Fibroblast of the conjunctiva (primary cell): Measurements from ENCODE around the gene FARSA.
A peak's percentile ranks its signal among the peaks of the same experiment; 100 is the strongest.
"Not testable (repeated sequence)": the region's sequence is repeated elsewhere in the genome, so short reads cannot be mapped to it uniquely, and the experiment has no call there.

Source experiments
- DNase-seq: peaks from one replicate; pipeline ENCODE4 v3.0.0-alpha.2; 2010; ENCODE audit warnings: low read depth

Gene FARSA

DNA sequence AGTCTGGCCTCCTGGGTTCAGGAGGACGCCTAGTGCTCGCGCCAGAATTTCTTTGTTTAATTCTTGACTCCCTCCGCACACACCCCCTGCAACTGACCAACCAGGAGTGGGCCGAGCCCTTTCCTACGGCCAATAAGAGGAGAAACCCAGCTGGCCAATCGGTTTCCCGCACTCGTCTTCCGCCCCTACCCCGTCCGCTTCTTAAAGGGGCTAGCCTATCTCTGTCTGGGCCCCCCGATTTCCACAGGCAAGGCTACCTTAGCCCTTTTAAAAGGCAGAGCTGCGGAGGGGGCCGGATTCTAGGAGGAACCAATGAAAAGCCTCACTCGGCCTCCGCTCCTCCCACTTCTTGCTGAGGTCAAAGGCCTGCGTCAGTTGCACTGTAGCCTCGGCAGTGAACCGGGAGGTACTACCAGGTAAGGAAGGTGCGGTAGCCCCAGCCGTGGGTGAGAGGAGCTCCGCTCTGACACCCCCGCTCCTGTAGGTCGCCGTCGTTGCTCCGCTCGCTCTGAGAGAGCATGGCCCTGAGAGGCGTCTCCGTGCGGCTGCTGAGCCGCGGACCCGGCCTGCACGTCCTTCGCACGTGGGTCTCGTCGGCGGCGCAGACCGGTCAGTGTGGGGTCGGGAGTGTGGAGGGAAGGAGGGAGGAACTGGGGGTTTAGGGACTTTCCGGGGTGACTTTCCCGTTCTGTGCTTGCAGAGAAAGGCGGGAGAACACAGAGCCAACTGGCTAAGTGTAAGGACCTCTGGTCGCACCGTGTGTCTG lies 42.5 kb downstream of the FARSA start, which contains the start of gene GCDH:
GCDH (plus strand) TSS at position 374 of the 766 bp plus-strand sequence; CDS start at position 519, 145 bp downstream.
- peak; percentile 97 for DNase-seq

DNA sequence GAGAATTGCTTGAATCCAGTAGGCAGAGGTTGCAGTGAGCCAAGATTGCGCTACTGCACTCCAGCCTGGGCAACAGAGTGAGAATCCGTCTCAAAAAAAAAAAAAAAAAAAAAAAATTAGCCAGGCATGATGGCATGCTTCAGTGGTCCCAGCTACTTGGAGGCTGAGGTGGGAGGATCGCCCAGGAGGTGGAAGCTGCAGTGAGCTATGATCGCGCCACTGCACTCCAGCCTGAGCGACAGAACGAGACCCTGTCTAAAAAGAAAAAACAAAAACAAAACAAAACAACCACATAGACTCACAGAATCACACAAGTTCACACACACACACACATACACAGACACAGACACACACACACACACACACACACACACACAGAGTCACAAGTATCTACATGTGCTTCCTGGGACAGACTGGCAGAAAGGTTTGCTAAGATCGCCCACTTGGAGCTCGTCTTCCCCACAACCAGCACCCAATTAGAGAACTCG lies 43.2 kb downstream of the FARSA start:
- DNase-seq, result not testable (repeated sequence)

DNA sequence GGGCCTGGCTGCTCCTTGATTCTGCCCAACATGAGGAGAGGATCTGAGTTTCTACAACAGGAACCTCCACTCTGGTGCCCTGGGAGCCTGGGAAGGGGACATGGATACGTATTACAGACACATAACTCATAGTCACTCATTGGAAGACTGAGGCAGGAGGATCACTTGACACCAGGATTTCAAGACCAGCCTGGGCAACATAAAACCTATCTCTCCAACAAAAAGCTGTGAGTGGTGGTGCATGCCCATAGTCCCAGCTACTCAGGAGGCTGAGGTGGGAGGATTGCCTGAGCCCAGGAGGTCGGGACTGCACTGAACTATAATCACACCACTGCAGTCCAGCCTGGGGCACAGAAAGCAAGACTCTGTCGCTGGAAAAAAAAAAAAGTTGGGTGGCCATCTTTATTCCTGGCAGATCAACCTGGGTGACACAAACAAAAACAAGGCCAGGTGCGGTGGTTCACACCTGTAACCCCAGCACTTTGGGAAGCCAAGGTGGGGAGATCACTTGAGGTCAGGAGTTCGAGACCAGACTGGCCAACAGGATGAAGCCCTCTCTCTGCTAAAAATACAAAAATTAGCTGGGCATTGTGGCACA lies 45.4 kb downstream of the FARSA start:
- no peak for DNase-seq

DNA sequence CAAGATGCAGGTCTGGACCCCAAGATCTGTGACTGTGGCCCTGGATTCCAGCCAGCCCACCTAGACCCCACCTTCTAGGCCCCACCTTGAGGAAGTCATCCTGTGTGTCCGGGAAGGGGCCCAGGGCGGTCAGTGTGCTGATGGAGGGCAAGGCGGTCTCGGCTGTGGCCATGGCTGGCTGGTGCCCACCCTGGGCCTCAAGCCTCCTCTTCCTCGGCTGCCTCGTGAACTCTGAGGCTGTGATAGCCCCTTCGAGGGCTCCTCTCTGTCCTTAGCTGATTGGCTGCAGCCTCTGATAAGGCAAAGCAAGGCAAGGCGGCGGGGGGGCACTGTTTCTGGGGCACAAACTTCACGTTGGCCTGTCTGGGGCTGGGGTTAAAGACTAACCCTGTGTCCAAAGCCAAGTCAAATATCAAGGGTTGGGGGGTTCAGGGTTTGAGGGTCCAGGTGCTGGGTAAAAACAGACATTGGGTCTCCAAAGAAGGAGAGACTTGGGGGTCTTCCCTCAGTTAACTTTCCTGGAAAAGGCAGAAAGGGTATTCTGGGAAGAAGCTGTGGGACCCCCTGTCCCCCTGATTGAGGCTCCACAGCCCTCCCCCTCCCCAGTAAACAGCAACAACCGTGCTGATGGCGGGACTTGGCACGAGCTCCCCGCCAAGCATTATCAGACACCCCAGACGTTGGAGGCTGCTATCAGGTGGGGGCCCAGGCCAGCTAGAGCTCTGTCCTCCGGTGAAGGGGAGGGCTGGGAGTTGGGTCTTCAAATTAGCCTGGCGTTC lies 46.4 kb downstream of the FARSA start, which contains the start of gene KLF1:
KLF1 (minus strand) TSS at position 233 of the 779 bp plus-strand sequence; CDS start at position 172, 61 bp downstream.
- no peak for DNase-seq

DNA sequence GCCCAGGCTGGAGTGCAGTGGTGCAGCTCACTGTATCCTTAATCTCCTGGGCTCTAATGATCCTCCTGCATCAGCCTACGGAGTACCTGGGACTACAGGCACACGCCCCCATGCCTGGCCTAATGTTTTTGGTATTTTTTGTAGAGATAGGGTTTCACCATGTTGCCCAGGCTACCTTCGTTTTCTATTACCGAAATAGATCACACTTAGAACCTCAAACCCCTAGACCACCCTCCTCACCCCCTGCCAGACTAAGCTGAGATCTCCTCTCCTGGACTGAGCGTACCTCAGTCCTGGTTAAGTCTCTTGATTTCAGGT lies 46.9 kb downstream of the FARSA start:
- DNase-seq, result no peak

DNA sequence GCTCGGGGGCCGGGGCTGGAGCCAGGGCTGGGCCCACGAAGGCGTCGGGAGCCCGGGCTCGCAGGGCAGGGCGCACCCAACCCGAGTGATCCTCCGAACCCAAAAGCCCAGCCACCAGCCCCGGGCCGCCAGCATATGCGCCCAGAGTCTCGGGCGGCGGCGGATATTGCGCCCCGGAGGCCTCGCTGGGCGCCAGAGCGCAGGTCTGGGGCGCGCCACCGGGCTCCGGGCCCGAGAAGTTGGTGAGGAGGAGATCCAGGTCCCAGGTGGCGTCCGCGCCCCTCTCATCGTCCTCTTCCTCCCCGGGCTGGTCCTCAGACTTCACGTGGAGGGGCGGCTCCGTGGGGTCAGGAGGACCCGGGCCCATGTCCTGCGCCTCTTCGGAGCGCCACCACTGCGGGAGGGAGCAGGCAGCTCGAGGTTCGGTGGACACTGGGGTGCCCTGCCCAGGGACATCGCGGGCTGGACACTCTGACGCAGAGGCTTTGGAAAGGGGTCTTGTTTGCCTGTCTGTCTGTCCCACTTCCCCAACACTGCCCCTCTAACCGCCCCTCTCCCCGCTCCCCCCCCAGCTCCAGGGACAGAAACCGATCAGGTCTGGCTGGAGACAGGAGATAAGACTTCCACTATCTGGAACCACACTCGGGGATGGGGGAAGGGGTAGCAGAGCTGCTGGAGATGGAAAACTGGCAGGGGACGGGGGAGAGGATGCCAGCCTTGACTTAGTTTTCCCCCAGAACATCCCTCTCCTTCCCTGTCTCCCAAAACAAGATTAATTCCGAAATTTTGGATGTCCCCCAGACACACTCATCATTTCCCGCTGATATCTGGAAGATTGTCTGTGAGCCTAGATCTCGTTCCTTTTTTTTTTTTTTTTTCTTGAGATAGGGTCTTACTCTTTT lies 47.5 kb downstream of the FARSA start:
- DNase-seq, result no peak

DNA sequence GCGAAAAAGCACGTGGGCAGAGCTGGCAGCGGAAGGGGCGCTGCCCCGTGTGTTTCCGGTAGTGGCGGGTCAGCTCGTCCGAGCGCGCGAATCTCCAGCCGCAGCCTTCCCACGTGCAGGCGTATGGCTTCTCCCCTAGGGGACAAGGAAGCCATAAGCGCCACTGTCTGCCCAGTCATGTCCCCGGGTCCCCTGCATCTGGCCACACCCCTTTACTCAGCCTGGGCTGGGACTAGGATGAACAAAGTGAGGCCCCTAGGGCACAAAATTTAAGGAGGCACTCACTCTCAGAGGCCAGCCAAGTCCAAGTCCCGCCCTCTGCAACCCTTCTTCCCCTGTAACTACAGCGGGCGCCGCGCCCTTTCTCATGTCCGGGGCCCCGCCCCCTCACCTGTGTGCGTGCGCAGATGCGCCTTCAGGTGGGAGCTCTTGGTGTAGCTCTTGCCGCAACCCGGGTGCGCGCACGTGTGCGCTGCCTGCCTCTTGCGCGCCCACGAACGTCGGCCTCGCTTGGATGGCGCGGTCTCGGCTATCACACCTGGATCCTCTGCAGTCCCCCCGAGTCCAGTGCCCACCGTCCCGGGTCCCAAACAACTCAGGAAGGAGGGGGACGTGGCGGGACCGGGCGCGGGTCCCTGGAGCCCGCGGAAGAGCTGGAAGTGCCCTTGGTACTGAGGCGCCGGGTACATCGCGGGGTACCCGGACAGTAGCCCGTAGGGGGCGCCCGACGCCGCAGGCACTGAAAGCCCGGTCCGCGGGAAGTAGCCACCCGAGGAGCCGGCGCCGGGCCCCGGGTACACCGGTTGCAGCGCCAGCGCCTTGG lies 48.4 kb downstream of the FARSA start:
- no peak for DNase-seq

DNA sequence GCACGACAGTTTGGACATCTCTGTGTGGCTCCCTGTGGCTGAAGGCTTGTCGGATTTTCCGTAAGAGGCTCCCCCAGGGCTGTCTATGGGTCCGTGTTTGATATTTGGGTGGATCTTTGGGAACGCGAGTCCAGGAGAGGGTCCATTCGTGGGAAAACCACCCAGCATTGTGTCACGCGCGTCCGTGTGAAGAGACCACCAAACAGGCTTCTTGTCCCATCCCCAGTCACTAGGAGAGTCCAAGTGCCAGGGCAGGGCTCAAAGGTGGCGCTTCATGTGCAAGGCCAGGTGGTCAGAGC lies 48.9 kb downstream of the FARSA start:
- DNase-seq, result no peak

DNA sequence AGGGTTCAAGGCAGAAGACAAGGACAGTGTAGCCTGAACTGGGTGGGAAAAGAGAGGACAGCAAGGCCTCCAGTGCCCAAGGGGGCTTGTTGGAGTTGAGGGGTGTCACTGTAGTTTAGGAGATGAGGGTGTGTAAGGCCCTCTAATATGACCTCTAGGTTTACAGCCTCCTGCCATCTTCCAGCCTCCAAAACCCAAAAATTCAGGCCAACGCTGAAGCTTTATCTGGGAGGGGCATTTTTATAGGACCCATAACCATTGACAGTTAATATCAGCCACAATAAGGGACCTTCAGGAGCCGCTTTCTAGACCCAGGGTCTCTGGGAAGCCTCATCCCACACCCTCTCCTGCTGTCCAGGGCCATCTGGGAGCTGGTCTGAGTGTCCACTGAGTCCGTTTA lies 49.3 kb downstream of the FARSA start:
- DNase-seq, result no peak

DNA sequence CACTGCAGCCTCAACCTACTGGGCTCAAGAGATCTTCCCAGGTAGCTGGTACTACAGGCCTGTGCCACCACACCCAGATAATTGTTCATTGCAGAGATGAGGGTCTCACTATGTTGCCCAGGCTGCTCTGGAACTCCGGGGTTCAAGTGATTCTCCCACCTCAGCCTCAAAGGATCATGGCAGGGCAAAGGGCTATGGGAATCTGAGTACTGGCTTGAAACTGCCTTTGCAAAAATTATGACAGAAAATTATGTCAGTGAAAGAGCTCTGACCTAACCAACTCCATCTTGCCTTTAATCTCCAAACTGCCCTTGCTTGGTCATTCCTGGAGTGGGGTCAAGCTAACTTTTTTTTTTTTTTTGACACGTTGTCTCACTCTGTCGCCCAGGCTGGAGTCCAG lies 50.9 kb downstream of the FARSA start:
- DNase-seq, result no peak

DNA sequence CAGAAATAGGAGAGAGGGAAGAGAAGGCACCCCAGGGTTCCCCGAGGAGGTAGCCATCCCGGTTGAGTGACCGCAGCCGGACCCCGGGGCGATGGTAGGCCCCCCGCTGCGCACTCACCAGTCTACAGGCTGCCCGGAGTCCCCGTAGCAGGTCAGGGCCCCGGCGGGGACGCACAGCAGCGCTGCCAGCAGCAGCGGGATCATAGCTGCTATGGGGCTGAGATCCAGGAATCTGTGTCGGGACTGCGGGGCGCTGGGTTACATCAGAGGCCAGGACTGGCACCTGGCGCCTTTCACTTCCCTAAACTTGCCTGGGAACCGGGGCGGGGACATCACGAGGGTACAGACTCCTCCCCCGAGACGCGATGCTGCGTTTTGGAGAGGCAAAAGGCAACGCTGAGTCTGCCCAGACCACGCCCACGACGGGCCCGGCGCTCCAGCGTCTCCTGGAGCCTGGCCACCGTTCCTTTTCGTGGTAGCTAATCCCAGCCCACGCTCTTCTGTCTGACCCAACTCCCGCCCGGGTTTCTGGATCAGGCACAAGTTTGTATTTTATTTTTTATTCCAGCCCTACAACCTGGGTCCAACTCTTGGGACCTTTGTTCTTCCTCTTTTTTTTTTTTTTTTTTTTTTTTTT lies 52.2 kb downstream of the FARSA start, which contains the start of gene DNASE2:
DNASE2 (minus strand) TSS at position 278 of the 637 bp plus-strand sequence; CDS start at position 204, 74 bp downstream.
- peak; percentile 87 for DNase-seq

DNA sequence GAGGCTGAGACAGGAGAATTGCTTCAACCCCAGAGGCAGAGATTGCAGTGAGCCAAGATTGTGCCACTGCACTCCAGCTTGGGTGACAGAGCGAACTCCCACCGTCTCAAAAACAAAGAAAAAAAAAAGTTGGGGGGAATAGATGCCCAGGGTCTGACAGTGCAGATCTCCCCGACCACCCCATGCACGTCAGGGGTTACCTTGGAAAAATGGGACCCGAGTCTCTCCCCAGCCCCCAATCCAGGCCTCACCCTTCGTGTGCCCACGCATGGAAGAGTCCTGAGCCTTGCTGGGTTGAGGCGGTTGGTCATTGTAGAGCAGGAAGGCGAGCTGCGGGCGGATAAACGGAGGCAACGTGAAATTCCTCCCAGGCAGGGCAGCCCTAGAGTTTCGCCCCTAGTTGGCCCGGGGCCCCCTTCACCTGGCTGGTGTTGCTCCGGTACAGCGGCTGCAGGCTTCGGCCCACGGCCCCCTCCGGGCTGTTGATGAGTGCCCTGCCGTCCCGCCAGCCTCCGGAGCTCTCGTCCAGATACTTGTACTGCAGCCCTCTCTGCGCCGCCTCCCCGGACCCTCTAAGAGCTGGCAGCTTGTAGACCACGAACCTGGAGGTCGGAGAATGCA lies 52.9 kb downstream of the FARSA start:
- DNase-seq, result no peak

DNA sequence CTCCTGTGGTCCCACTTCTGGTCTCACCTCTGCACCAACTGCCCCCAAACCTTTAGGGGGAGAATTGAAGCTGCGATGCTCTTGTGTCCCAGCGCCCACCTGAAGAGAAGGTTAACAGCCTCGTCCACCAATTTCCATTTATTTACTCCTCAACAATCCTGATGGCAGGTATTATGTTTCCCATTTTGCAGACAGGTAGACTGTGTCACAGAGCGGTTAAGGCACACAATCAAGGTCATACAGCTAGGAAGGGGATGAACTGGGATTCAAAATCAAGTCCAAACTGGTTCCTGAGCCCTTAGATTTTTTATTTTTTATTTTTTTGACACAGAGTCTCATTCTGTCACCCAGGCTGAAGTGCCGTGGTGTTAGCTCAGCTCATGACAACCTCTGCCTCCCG lies 58.4 kb downstream of the FARSA start:
- no peak for DNase-seq

DNA sequence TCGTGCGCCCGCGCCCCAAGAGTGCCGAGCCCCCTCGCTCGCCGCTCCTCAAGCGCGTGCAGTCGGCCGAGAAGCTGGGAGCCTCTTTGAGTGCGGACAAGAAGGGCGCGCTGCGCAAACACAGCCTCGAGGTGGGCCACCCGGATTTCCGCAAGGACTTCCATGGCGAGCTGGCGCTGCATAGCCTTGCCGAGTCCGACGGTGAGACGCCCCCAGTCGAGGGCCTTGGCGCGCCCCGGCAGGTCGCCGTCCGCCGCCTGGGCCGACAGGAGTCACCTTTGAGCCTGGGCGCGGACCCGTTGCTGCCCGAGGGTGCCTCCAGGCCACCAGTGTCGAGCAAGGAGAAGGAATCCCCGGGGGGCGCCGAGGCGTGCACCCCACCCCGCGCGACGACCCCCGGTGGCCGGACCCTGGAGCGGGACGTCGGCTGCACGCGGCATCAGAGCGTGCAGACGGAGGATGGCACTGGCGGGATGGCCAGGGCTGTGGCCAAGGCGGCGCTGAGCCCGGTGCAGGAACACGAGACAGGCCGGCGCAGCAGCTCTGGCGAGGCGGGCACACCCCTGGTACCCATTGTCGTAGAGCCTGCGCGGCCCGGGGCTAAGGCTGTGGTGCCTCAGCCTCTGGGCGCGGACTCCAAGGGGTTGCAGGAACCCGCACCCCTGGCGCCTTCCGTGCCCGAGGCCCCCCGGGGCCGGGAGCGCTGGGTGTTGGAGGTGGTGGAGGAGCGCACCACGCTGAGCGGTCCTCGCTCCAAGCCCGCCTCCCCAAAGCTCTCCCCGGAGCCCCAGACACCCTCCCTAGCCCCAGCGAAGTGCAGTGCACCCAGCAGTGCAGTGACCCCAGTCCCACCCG lies 59.4 kb downstream of the FARSA start:
- DNase-seq, result no peak

DNA sequence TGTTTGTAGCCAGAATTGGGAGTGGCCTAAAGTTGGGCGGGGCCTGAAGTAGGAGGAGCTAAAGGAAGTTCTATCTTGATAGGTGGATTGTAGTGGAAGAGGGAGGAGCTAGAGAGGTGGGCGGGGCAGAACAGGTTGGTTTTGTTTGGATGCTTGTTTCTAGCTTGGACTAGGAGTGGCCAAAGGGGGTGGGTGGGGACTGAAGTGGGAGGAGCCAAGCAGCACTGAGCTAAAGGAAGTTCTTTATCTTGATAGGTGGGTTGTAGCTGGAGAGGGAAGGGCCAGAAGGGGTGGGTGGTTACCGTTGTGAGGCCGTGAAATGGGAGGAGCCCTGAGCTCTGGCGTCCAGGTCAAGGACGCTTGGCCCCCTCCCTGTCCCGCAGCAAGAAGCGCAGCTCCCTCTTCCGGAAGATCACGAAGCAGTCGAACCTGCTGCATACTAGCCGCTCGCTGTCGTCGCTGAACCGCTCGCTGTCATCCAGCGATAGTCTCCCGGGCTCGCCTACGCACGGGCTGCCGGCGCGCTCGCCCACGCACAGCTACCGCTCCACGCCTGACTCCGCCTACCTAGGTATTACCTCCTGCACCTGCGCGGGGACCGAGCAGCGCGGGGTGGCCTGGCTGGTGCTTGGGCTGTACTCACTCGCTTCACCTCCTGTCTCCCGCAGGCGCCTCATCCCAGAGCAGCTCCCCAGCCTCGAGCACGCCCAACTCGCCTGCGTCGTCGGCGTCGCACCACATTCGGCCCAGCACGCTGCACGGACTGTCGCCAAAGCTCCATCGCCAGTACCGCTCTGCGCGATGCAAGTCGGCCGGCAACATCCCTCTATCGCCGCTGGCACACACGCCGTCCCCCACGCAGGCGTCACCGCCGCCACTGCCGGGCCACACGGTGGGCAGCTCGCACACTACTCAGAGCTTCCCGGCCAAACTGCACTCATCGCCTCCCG lies 60.3 kb downstream of the FARSA start:
- DNase-seq, result peak; percentile 22
